HCT116 (cell line): Measurements from ENCODE around the gene KLHL17. TPM values are rescaled to one million over a fixed set of nuclear protein-coding genes. Genes with fewer than 3 reads are reported as not detected.

ENCODE experiments used
- ATAC-seq: fragments of 200-7000 bp; cut with Tn5 transposase; 2 replicates; pipeline ENCODE4 v1.9.1; 2020; ENCODE audit warnings: mild to moderate bottlenecking, moderate library complexity
- BruUV-seq: library from RNA; stranded (reverse); fragments of 400-500 nt; replicated peaks from 2 replicates; lab custom pipeline; 2021; lab: Mats Ljungman, UMichigan
- CTCF ChIA-PET: fragments of 300-600 bp; sonication (Branson Sonifier 250); formaldehyde crosslinking; loops from one replicate; lab custom pipeline; 2021; ENCODE audit warnings: antibody characterized with exemption; lab: Charles Lee
- POLR2A ChIA-PET: fragments of 300-600, 350-600 bp; sonication (Branson Sonifier 250); formaldehyde crosslinking; loops from one replicate; lab custom pipeline; 2021; ENCODE audit warnings: antibody characterized with exemption; lab: Charles Lee
- RAD21 ChIA-PET, 2 experiments: fragments of 300-600 bp; sonication (Branson Sonifier 250); formaldehyde crosslinking; loops; one replicate each; lab custom pipeline; 2023; ENCODE audit warnings: low total read pairs in 2 of 2; ENCODE audit not compliant: uncharacterized antibody in 2 of 2, unreplicated experiment in 2 of 2, low non-redundant PET in 1 of 2; lab: Charles Lee
- DNase-seq: peaks from one replicate; pipeline ENCODE4 v3.0.0-alpha.2; 2010; ENCODE audit warnings: low read depth, low spot score
- H2AFZ ChIP-seq: fragments of 200-600 bp; shearing (Covaris generic), sonication (generic); 2 replicates; pipeline ENCODE4 v1.6.1; 2017; ENCODE audit warnings: low read depth, mixed run types, mixed read lengths, antibody characterized with exemption, low read length; ENCODE audit not compliant: poor library complexity, severe bottlenecking
- H3K27ac ChIP-seq: 2 replicates; pipeline ENCODE4 v1.5.1; 2012; ENCODE audit warnings: low read depth, low read length
- H3K27me3 ChIP-seq: fragments of 200-600 bp; sonication (generic); 2 replicates; pipeline ENCODE4 v1.6.1; 2016; ENCODE audit warnings: mixed run types, low read length, mixed read lengths; ENCODE audit not compliant: insufficient read depth
- H3K36me3 ChIP-seq, 2 experiments: fragments of 200-500 bp in 1 of 2; fragments of 200-600 bp in 1 of 2; sonication (Bioruptor generic) in 1 of 2; sonication (generic) in 1 of 2; 2 replicates each; pipeline versions ENCODE4 v1.5.1 to v1.6.1; 2014 to 2016; ENCODE audit warnings: low read length in 2 of 2, inconsistent platforms in 1 of 2, mixed read lengths in 1 of 2, mixed run types in 1 of 2; ENCODE audit not compliant: insufficient read depth in 2 of 2, control insufficient read depth in 1 of 2
- H3K4me1 ChIP-seq, 2 experiments: fragments of 200-600 bp in 1 of 2; sonication (generic) in 1 of 2; 2 replicates each; pipeline versions ENCODE4 v1.5.1 to v1.6.1; 2012 to 2017; ENCODE audit warnings: low read length in 2 of 2, inconsistent platforms in 1 of 2, mild to moderate bottlenecking in 1 of 2, mixed read lengths in 1 of 2, mixed run types in 1 of 2, moderate library complexity in 1 of 2; ENCODE audit not compliant: insufficient read depth in 2 of 2, control insufficient read depth in 1 of 2
- H3K4me2 ChIP-seq: fragments of 200-600 bp; sonication (generic); 2 replicates; pipeline ENCODE4 v1.6.1; 2017; ENCODE audit warnings: mixed run types, low read length, mixed read lengths
- H3K4me3 ChIP-seq, 2 experiments: fragments of 200-600 bp in 1 of 2; sonication (generic) in 1 of 2; replicated peaks in 1 of 2; 2 replicates each; pipeline ENCODE4 v1.5.1; 2011 to 2016; ENCODE audit warnings: low read length in 2 of 2, control low read depth in 1 of 2, low read depth in 1 of 2, mild to moderate bottlenecking in 1 of 2, mixed read lengths in 1 of 2, mixed run types in 1 of 2
- H3K79me2 ChIP-seq: fragments of 200-600 bp; sonication (generic); 2 replicates; pipeline ENCODE4 v1.6.1; 2017; ENCODE audit warnings: mild to moderate bottlenecking, mixed run types, low read length, moderate library complexity, mixed read lengths; ENCODE audit not compliant: insufficient read depth
- H3K9ac ChIP-seq: fragments of 200-600 bp; sonication (generic); 2 replicates; pipeline ENCODE4 v1.6.1; 2016; ENCODE audit warnings: low read length, mixed read lengths
- H3K9me2 ChIP-seq: fragments of 200-600 bp; sonication (generic), shearing (Covaris generic); 2 replicates; pipeline ENCODE4 v1.6.1; 2017; ENCODE audit warnings: mixed run types, mild to moderate bottlenecking, moderate library complexity; ENCODE audit not compliant: insufficient read depth
- H3K9me3 ChIP-seq, 2 experiments: fragments of 200-500 bp in 1 of 2; fragments of 200-600 bp in 1 of 2; sonication (Bioruptor generic) in 1 of 2; sonication (generic) in 1 of 2; 2 replicates each; pipeline ENCODE4 v1.6.1; 2014 to 2017; ENCODE audit warnings: low read length in 2 of 2, mixed read lengths in 2 of 2, inconsistent platforms in 1 of 2, low read depth in 1 of 2, mild to moderate bottlenecking in 1 of 2, mixed run types in 1 of 2, moderate library complexity in 1 of 2; ENCODE audit not compliant: control insufficient read depth in 1 of 2, insufficient read depth in 1 of 2
- H4K20me1 ChIP-seq: fragments of 200-600 bp; sonication (generic), shearing (Covaris generic); 2 replicates; pipeline ENCODE4 v1.6.1; 2017; ENCODE audit warnings: mixed run types, mild to moderate bottlenecking, moderate library complexity; ENCODE audit not compliant: insufficient read depth
- CBX3 ChIP-seq: IDR thresholded peaks from 2 replicates; pipeline ENCODE4 v1.6.1; 2012; ENCODE audit warnings: low read depth
- CEBPB ChIP-seq: IDR thresholded peaks from 2 replicates; pipeline ENCODE4 v1.6.1; 2012; ENCODE audit warnings: low read depth
- EGR1 ChIP-seq: IDR thresholded peaks from 2 replicates; pipeline ENCODE4 v1.6.1; 2012; ENCODE audit warnings: low read depth
- EZH2 ChIP-seq: fragments of 200-600 bp; sonication (generic); IDR thresholded peaks from 2 replicates; pipeline ENCODE4 v1.6.1; 2017; ENCODE audit warnings: antibody characterized with exemption, mixed run types
- EZH2phosphoT487 ChIP-seq: fragments of 200-600 bp; IDR thresholded peaks from 2 replicates; pipeline ENCODE4 v1.6.1; 2018; ENCODE audit warnings: antibody characterized with exemption, borderline replicate concordance
- JUND ChIP-seq: IDR thresholded peaks from 2 replicates; pipeline ENCODE4 v1.6.1; 2012
- MAX ChIP-seq: IDR thresholded peaks from 2 replicates; pipeline ENCODE4 v1.6.1; 2012
- POLR2A ChIP-seq: IDR thresholded peaks from 2 replicates; pipeline ENCODE4 v1.7.0; 2011; ENCODE audit warnings: borderline replicate concordance; ENCODE audit not compliant: insufficient read depth, insufficient read length; ENCODE audit errors: extremely low read depth
- RAD21 ChIP-seq: IDR thresholded peaks from 2 replicates; pipeline ENCODE4 v1.6.1; 2012; ENCODE audit warnings: low read depth, mild to moderate bottlenecking
- SIN3A ChIP-seq: IDR thresholded peaks from 2 replicates; pipeline ENCODE4 v1.6.1; 2012; ENCODE audit warnings: low read depth
- SP1 ChIP-seq: IDR thresholded peaks from 2 replicates; pipeline ENCODE4 v1.6.1; 2012; ENCODE audit warnings: low read depth
- TCF7L2 ChIP-seq: IDR thresholded peaks from 2 replicates; pipeline ENCODE4 v1.7.0; 2011; ENCODE audit warnings: borderline replicate concordance, inconsistent platforms; ENCODE audit not compliant: insufficient read depth, insufficient read length; ENCODE audit errors: extremely low read depth
- YY1 ChIP-seq: IDR thresholded peaks from 2 replicates; pipeline ENCODE4 v1.6.1; 2011; ENCODE audit warnings: low read length, low read depth, moderate library complexity, mild to moderate bottlenecking; ENCODE audit not compliant: insufficient replicate concordance; ENCODE audit errors: extremely low read depth
- intact Hi-C: fragments of 100-400 bp; cut with micrococcal nuclease; formaldehyde crosslinking; loops from 2 replicates; pipeline ENCODE4 v1.10.0; 2022
- total RNA-seq: library from RNA; stranded (reverse); gene quantifications from one replicate; pipeline ENCODE4 v1.2.1, GENCODE V29; 2021; ENCODE audit not compliant: unreplicated experiment
- TF ChIP-seq, protein P1 (sequence below): IDR thresholded peaks from 2 replicates; pipeline ENCODE4 v1.6.1; 2012; ENCODE audit warnings: low read depth
- TF ChIP-seq, protein P2 (sequence below): IDR thresholded peaks from 2 replicates; pipeline ENCODE4 v1.6.1; 2011; ENCODE audit warnings: mild to moderate bottlenecking, low read length, moderate library complexity; ENCODE audit not compliant: insufficient replicate concordance; ENCODE audit errors: extremely low read depth
- TF ChIP-seq, protein P3 (sequence below): IDR thresholded peaks from 2 replicates; pipeline ENCODE4 v1.6.1; 2012

Gene KLHL17
- total RNA-seq, 1 experiment from 2014 or later, result 100.0 TPM

GRCh38 chr1:952201-952600, 8.2 kb upstream of the KLHL17 start (continued):
- TF ChIP-seq SP1 (no peak), CEBPB (no peak), SIN3A (no peak), CBX3 (no peak), JUND (no peak)
- TF ChIP-seq, protein P1, sequence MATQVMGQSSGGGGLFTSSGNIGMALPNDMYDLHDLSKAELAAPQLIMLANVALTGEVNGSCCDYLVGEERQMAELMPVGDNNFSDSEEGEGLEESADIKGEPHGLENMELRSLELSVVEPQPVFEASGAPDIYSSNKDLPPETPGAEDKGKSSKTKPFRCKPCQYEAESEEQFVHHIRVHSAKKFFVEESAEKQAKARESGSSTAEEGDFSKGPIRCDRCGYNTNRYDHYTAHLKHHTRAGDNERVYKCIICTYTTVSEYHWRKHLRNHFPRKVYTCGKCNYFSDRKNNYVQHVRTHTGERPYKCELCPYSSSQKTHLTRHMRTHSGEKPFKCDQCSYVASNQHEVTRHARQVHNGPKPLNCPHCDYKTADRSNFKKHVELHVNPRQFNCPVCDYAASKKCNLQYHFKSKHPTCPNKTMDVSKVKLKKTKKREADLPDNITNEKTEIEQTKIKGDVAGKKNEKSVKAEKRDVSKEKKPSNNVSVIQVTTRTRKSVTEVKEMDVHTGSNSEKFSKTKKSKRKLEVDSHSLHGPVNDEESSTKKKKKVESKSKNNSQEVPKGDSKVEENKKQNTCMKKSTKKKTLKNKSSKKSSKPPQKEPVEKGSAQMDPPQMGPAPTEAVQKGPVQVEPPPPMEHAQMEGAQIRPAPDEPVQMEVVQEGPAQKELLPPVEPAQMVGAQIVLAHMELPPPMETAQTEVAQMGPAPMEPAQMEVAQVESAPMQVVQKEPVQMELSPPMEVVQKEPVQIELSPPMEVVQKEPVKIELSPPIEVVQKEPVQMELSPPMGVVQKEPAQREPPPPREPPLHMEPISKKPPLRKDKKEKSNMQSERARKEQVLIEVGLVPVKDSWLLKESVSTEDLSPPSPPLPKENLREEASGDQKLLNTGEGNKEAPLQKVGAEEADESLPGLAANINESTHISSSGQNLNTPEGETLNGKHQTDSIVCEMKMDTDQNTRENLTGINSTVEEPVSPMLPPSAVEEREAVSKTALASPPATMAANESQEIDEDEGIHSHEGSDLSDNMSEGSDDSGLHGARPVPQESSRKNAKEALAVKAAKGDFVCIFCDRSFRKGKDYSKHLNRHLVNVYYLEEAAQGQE, result no peak

DNA sequence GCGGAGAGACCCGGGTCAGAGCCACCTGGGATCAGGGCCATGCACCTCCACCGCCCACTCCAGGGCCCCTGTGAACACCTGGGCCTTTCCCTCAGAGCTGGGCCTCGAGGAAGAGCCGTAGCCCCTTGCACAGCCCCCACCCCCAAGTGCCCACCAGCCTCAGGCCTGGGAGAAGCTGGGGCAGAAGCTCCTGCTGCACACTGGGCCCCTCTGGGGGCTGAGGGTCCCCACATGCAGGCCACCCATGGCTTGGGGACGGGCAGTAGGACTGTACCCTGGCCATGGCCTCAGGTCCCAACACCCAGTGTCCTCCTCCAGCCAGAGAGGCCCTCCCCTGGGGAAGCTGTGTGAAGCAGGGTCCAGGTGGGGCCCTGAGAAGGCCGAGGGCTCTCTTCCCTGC, 7.8 kb upstream of the KLHL17 start:
- no peak for DNase-seq
- Histone ChIP-seq H3K36me3 (peaks cover 45 to 82% of the 10 kb centered on the region in 2 experiments), H2AFZ (no peak overlapping the region), H3K9ac (no peak overlapping the region), H3K9me2 (no peaks in the 10 kb centered on the region), H3K27me3 (no peaks in the 10 kb centered on the region), H3K9me3 (no peaks in the 10 kb centered on the region), H3K4me2 (no peak overlapping the region), H3K4me1 (peaks cover 1 to 4% of the 10 kb centered on the region in 2 experiments), H3K79me2 (peaks cover 51% of the 10 kb centered on the region), H3K27ac (no peak overlapping the region), H4K20me1 (no peaks in the 10 kb centered on the region; the same call in 1 of the 2 replicates), H3K4me3 (no peak overlapping the region)
- POLR2A ChIA-PET, result no interaction called here
- no TSS peak for BruUV-seq
- ATAC-seq, result no peak
- RAD21 ChIA-PET, result no interaction called here
- CTCF ChIA-PET, result no interaction called here
- intact Hi-C loops, result no loop called here
- TF ChIP-seq, protein P2, sequence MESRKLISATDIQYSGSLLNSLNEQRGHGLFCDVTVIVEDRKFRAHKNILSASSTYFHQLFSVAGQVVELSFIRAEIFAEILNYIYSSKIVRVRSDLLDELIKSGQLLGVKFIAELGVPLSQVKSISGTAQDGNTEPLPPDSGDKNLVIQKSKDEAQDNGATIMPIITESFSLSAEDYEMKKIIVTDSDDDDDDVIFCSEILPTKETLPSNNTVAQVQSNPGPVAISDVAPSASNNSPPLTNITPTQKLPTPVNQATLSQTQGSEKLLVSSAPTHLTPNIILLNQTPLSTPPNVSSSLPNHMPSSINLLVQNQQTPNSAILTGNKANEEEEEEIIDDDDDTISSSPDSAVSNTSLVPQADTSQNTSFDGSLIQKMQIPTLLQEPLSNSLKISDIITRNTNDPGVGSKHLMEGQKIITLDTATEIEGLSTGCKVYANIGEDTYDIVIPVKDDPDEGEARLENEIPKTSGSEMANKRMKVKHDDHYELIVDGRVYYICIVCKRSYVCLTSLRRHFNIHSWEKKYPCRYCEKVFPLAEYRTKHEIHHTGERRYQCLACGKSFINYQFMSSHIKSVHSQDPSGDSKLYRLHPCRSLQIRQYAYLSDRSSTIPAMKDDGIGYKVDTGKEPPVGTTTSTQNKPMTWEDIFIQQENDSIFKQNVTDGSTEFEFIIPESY, result no peak
- no peak for TF ChIP-seq YY1
- TF ChIP-seq JUND, result no peak
- TF ChIP-seq CEBPB, result no peak
- no peak for TF ChIP-seq TCF7L2
- TF ChIP-seq, protein P1, result no peak
- TF ChIP-seq RAD21, result no peak
- TF ChIP-seq, protein P3, sequence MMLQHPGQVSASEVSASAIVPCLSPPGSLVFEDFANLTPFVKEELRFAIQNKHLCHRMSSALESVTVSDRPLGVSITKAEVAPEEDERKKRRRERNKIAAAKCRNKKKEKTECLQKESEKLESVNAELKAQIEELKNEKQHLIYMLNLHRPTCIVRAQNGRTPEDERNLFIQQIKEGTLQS, result no peak
- TF ChIP-seq MAX, result no peak
- TF ChIP-seq EZH2, result no peak
- TF ChIP-seq SP1, result no peak
- TF ChIP-seq EZH2phosphoT487, result no peak
- no peak for TF ChIP-seq EGR1
- TF ChIP-seq POLR2A, result no peak
